Measurements from ENCODE around the gene BRSK2. TPM values are rescaled to one million over a fixed set of nuclear protein-coding genes. Genes with fewer than 3 reads are reported as not detected.

Gene BRSK2
- total RNA-seq, 1 donor, result under 0.01 TPM

DNA sequence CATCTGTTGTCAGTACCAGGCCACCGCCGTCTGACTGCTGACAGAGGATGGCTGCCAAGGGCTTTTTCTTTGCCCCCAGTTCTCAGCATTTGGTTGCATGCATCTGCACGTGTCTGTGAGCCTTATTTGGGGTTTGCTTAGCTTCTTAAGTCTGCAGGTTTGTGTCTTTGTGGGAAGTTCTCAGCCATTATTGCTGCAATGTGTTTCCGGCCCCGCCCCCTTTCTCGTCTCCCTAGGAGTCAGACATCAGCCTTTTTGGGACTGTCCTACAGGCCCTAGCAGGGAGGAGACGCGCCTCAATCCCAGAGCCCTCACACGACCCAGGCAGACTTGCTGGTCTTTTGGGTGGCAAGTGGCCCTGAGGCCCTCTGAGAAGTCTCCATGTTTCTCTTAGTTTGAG, 88.8 kb downstream of the BRSK2 start:
- DNase-seq (ENCODE audit: low read depth), result no peak
- H3K4me3 ChIP-seq (ENCODE audit: low read depth, low read length), result no peak overlapping the region

DNA sequence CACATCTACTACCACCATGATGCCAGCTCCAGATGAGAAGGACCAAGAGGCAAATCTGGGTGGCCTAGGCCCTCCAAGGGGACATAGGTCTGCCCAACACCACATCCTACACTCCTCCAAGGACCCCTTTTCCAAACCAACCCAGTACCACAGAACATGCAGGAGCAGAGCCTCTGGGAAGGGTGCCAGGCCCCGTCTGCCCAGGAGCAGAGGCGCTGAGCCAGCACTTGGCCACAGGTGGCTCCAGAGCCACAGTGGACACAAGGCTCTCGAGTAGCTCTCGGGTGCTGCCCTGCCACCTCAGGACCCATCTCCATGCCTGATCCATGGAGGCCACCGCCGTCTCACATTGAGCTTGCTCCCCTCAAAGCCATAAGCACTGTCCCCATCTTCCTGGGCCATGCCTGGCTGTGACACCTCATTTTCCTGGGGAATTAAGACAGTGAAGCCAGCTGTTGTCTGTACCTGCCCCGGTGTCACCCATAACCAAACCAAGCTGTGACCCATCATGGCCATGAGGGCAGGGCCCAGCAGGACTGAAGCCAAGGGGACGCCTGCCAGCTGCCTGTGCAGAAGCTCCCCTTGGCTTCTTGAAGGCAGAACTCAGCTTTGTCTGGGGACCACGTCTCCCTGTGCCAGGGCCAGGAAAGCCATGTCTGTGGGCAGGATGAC, 89.4 kb downstream of the BRSK2 start:
- no peak for DNase-seq (ENCODE audit: low read depth)
- TF ChIP-seq, protein P1, sequence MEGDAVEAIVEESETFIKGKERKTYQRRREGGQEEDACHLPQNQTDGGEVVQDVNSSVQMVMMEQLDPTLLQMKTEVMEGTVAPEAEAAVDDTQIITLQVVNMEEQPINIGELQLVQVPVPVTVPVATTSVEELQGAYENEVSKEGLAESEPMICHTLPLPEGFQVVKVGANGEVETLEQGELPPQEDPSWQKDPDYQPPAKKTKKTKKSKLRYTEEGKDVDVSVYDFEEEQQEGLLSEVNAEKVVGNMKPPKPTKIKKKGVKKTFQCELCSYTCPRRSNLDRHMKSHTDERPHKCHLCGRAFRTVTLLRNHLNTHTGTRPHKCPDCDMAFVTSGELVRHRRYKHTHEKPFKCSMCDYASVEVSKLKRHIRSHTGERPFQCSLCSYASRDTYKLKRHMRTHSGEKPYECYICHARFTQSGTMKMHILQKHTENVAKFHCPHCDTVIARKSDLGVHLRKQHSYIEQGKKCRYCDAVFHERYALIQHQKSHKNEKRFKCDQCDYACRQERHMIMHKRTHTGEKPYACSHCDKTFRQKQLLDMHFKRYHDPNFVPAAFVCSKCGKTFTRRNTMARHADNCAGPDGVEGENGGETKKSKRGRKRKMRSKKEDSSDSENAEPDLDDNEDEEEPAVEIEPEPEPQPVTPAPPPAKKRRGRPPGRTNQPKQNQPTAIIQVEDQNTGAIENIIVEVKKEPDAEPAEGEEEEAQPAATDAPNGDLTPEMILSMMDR (IDR thresholded peaks at IDR 0.05; ENCODE audit: insufficient read depth, low read depth, low read length), result no peak
- no peak overlapping the region for H3K4me3 ChIP-seq (ENCODE audit: low read depth, low read length)

More for the DNA sequence above, 88.8 kb downstream of the BRSK2 start:
- TF ChIP-seq, protein P1 (IDR thresholded peaks at IDR 0.05; ENCODE audit: insufficient read depth, low read depth, low read length), result no peak

DNA sequence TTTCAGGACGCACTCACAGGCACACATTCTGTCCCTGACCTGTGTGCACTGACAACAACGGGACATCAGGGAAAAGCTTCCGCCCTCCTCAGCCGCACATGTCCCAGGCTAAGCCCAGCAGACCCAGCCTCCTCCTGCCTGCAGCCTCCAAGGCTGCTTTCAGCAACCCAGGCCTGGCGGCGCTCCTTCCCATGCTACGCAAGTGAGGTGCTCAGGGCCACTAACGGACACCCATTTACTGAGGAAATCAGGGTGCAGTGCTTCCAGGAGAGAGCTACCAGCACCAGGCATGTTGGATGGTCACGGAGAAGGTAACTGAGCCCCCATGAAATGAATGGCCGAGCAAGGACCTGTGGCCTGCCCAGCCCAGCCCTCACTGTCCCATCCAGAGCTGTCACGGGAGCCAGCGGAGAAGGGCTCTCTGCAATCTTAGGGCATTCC, 90.0 kb downstream of the BRSK2 start:
- H3K4me3 ChIP-seq (ENCODE audit: low read depth, low read length), result no peak overlapping the region
- TF ChIP-seq, protein P1 (IDR thresholded peaks at IDR 0.05; ENCODE audit: insufficient read depth, low read depth, low read length), result no peak
- DNase-seq (ENCODE audit: low read depth), result no peak

DNA sequence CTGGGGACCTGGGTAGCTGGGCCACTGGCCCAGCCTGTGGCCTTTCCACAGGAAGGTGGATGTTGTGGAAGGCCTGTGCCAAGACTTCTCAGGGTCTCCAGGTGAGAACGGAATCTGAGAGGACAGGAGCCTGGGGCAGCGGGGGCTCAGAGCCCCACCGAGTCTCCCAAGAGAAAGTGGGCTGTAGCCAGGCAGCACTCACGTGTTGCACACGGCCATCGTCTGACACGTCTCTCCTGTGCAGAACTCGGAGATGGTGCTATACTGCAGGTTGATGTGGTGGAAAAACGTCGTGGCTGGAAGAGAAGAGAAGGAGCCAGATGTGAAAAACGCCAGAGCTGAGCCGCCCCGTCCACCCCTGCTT, 90.4 kb downstream of the BRSK2 start:
- DNase-seq (ENCODE audit: low read depth), result no peak
- TF ChIP-seq, protein P1 (IDR thresholded peaks at IDR 0.05; ENCODE audit: insufficient read depth, low read depth, low read length), result no peak

DNA sequence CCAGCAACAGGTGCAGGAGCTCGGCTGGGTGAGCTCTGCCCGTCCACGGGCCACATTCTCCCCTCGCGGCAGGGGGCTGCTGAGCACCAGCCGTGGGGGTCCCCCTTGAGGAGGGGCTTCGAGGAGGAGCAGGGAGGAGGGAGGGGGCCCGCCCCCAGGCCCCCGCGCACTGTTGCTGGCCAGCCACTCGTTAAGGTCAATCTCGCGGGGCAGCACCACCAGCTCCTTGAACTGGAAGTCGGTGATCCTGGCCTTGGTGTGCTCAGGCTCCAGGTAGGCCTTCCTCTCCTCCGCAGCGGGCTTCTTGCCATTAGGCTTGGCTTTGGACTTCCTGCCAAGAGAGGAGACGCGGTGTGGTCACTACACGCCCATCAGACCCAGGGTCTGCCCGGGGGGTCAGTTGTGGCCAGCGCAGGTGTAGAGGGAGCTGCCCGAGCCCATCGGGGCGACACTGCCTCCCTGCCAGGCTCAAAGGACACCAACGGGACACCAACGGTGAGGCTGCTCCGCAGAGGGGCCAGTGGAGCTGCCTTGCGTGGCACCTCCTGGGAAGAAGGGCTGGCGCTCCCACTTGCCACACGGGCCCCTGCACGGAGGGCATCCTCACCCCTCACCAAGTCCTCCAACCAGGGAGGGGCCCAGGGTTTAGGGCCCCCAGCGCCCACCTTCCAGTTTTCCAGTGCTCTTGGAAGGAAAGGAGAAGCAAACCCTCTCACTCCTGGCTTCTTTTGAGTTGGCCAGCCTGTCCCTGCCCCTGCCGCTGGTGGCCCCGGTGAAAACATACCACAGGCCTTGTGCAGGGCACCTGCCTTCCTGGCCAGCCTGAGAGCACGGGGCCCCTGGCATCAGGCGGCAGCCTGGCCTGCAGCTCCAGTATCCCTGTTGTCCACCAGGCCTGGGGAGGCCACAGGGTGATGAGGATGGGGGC, 91.1 kb downstream of the BRSK2 start:
- no peak overlapping the region for H3K4me3 ChIP-seq (ENCODE audit: low read depth, low read length)
- TF ChIP-seq, protein P1 (IDR thresholded peaks at IDR 0.05; ENCODE audit: insufficient read depth, low read depth, low read length), result no peak
- no peak for DNase-seq (ENCODE audit: low read depth)

More for the DNA sequence above, 90.4 kb downstream of the BRSK2 start:
- H3K4me3 ChIP-seq (ENCODE audit: low read depth, low read length), result no peak overlapping the region

DNA sequence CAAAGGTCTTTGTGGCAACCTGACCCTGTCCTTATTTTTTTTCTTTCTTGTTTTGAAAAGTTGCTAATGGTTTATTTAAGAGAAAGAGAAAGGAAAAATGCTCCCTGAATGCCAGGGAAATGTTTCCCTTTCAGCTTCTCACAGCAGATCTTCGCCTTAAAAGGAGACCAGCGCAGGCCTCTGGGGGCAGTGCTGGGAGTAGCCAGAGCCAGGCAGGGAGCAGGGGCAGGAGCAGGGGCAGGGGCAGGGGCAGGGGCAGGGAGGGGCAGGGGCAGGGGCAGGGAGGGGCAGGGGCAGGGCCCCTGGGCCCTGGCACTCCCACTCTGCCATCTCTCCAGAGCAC, 91.7 kb downstream of the BRSK2 start:
- no peak for DNase-seq (ENCODE audit: low read depth)
- TF ChIP-seq, protein P1 (IDR thresholded peaks at IDR 0.05; ENCODE audit: insufficient read depth, low read depth, low read length), result peak; percentile 6
- no peak overlapping the region for H3K4me3 ChIP-seq (ENCODE audit: low read depth, low read length)

Measured in fibroblast of villous mesenchyme (primary cell).